Liver (tissue), 9 donors: ENCODE measurements around the gene UBR4. TPM values are rescaled to one million over a fixed set of nuclear protein-coding genes. Genes with fewer than 3 reads are reported as not detected.

Experiments
- DNase-seq: peaks from one replicate; pipeline ENCODE4 v3.0.0-alpha.2; 2017; ENCODE audit warnings: low spot score
- H3K27ac ChIP-seq, 2 donors: one replicate each; pipeline ENCODE4 v1.7.0; 2013; ENCODE audit warnings: inconsistent platforms in 2 of 2, low read length in 2 of 2, control low read depth in 1 of 2, low read depth in 1 of 2, mild to moderate bottlenecking in 1 of 2
- H3K27me3 ChIP-seq, 4 donors: one replicate each; pipeline versions ENCODE4 v1.6.1 to v1.7.0; 2013; ENCODE audit warnings: low read length in 3 of 4, inconsistent platforms in 1 of 4, mild to moderate bottlenecking in 1 of 4, moderate library complexity in 1 of 4; ENCODE audit not compliant: control insufficient read depth in 4 of 4, insufficient read depth in 4 of 4
- H3K36me3 ChIP-seq, 4 donors: one replicate each; pipeline versions ENCODE4 v1.6.1 to v1.7.0; 2013; ENCODE audit warnings: low read length in 3 of 4, mild to moderate bottlenecking in 3 of 4, low read depth in 1 of 4, moderate library complexity in 1 of 4; ENCODE audit not compliant: control insufficient read depth in 4 of 4, insufficient read depth in 3 of 4
- H3K4me1 ChIP-seq, 4 donors: one replicate each; pipeline versions ENCODE4 v1.6.1 to v1.7.0; 2013; ENCODE audit warnings: low read length in 3 of 4, mild to moderate bottlenecking in 3 of 4, moderate library complexity in 1 of 4; ENCODE audit not compliant: control insufficient read depth in 4 of 4, insufficient read depth in 4 of 4
- H3K4me3 ChIP-seq, 3 donors: one replicate each; pipeline versions ENCODE4 v1.6.1 to v1.7.0; 2013; ENCODE audit warnings: low read length in 3 of 3, control low read depth in 1 of 3, low read depth in 1 of 3, mild to moderate bottlenecking in 1 of 3
- H3K9ac ChIP-seq, 2 donors: one replicate each; pipeline ENCODE4 v1.7.0; 2013; ENCODE audit warnings: low read length in 2 of 2, mild to moderate bottlenecking in 2 of 2, moderate library complexity in 2 of 2, control low read depth in 1 of 2, low read depth in 1 of 2
- H3K9me3 ChIP-seq, 4 donors: one replicate each; pipeline versions ENCODE4 v1.6.1 to v1.7.0; 2013; ENCODE audit warnings: low read length in 3 of 4; ENCODE audit not compliant: control insufficient read depth in 4 of 4
- EGR1 ChIP-seq, 2 donors: IDR thresholded peaks; 2 replicates each; pipeline ENCODE4 v1.6.1; 2016 to 2018; ENCODE audit warnings: antibody characterized with exemption in 2 of 2, low read depth in 2 of 2
- FOXA1 ChIP-seq: IDR thresholded peaks from 2 replicates; pipeline ENCODE4 v1.6.1; 2016; ENCODE audit warnings: antibody characterized with exemption
- FOXA2 ChIP-seq: IDR thresholded peaks from 2 replicates; pipeline ENCODE4 v1.6.1; 2016; ENCODE audit warnings: antibody characterized with exemption
- GABPA ChIP-seq, 2 donors: IDR thresholded peaks in 1 of 2; conservative IDR thresholded peaks in 1 of 2; 2 replicates each; pipeline ENCODE4 v1.6.1; 2016; ENCODE audit warnings: antibody characterized with exemption in 2 of 2, mild to moderate bottlenecking in 1 of 2, moderate library complexity in 1 of 2
- HNF4A ChIP-seq, 2 donors: conservative IDR thresholded peaks; 2 replicates each; pipeline ENCODE4 v1.6.1; 2016; ENCODE audit warnings: antibody characterized with exemption in 2 of 2, mild to moderate bottlenecking in 2 of 2
- HNF4G ChIP-seq: IDR thresholded peaks from 2 replicates; pipeline ENCODE4 v1.6.1; 2016; ENCODE audit warnings: antibody characterized with exemption
- JUND ChIP-seq, 2 donors: IDR thresholded peaks; 2 replicates each; pipeline ENCODE4 v1.6.1; 2016; ENCODE audit warnings: antibody characterized with exemption in 2 of 2
- NR2F2 ChIP-seq: IDR thresholded peaks from 2 replicates; pipeline ENCODE4 v1.6.1; 2016; ENCODE audit warnings: antibody characterized with exemption
- RAD21 ChIP-seq, 2 donors: IDR thresholded peaks; 2 replicates each; pipeline ENCODE4 v1.6.1; 2016; ENCODE audit warnings: antibody characterized with exemption in 2 of 2, mild to moderate bottlenecking in 2 of 2
- RXRA ChIP-seq, 2 donors: IDR thresholded peaks; 2 replicates each; pipeline ENCODE4 v1.6.1; 2017 to 2018; ENCODE audit warnings: antibody characterized with exemption in 2 of 2, mild to moderate bottlenecking in 1 of 2
- SP1 ChIP-seq: IDR thresholded peaks from 2 replicates; pipeline ENCODE4 v1.6.1; 2018; ENCODE audit warnings: antibody characterized with exemption, mild to moderate bottlenecking
- TAF1 ChIP-seq: conservative IDR thresholded peaks from 2 replicates; pipeline ENCODE4 v1.6.1; 2016; ENCODE audit warnings: antibody characterized with exemption, mild to moderate bottlenecking
- YY1 ChIP-seq: IDR thresholded peaks from 2 replicates; pipeline ENCODE4 v1.6.1; 2016; ENCODE audit warnings: antibody characterized with exemption, mild to moderate bottlenecking
- WGBS: extraction: QIAGEN DNeasy Blood & Tissue Kit; methylation state at CpG from one replicate; pipeline ENCODE4 v1.1.7; 2013; 5-methylcytosine and 5-hydroxymethylcytosine counted together
- polyA plus RNA-seq, 2 donors: library from polyadenylated mRNA; stranded (reverse) in 1 of 2; unstranded in 1 of 2; fragments of 200-250 nt in 1 of 2; fragments of >200 nt in 1 of 2; fragmentation: Nextera tagmentation in 1 of 2; extraction: Ambion mirVana in 1 of 2; gene quantifications; one replicate each; pipeline versions ENCODE4 v1.2.1 to v1.2.3, GENCODE V29; 2013 to 2015
- total RNA-seq, 2 donors: library from RNA; depleted of rRNA; stranded (reverse); fragments of >200 nt; gene quantifications; one replicate each; pipeline ENCODE4 v1.2.3, GENCODE V29; 2014
- TF ChIP-seq, protein P1 (sequence below): IDR thresholded peaks from 2 replicates; pipeline ENCODE4 v1.6.1; 2016; ENCODE audit warnings: antibody characterized with exemption
- TF ChIP-seq, protein P2 (sequence below): fragments of 150-350 bp; IDR thresholded peaks from 2 replicates; pipeline ENCODE4 v1.5.1; 2017; ENCODE audit warnings: improper control_type of control experiment, low read depth, low read length; ENCODE audit not compliant: missing input control
- TF ChIP-seq, protein P3 (sequence below): IDR thresholded peaks from 2 replicates; pipeline ENCODE4 v1.6.1; 2016; ENCODE audit warnings: antibody characterized with exemption
- TF ChIP-seq, protein P4 (sequence below): IDR thresholded peaks from 2 replicates; pipeline ENCODE4 v1.6.1; 2016; ENCODE audit warnings: antibody characterized with exemption
- TF ChIP-seq, protein P5 (sequence below): IDR thresholded peaks from 2 replicates; pipeline ENCODE4 v1.6.1; 2016; ENCODE audit warnings: antibody characterized with exemption, mild to moderate bottlenecking
- donor health status: healthy.
- donor health status: healthy.
- donor health status: healthy.
- donor health status: healthy.
- donor health status: healthy.

Gene UBR4
- total and polyA plus RNA-seq, 4 donors = 45.4 to 156 (median 86.9) TPM

DNA sequence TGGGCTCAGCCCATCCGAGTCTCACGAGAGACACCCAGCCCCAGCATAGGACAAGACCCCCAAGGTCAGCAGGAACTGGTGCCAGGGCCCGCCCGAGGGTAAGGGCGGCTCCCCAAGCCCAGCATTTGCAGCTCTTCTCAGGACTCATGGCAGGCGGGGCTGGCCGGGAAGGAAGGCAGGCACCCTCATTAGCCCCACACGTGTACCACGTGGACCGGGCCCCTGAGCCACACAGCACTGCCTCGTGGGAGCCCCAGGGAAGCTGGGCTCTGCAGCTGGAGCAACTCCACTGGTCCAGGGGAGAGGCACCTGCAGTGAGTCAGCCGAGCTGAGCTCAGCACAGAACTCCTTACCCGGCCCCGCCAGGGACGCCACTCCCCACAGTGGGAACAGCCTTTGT is 155.8 kb downstream of the UBR4 start:
- WGBS = 82% methylated on average over 15 of the region's 15 CpGs
- DNase-seq = no peak
- Histone ChIP-seq H3K36me3 (no peaks in the 10 kb centered on the region), H3K4me1 (no peaks in the 10 kb centered on the region), H3K9me3 (no peaks in the 10 kb centered on the region), H3K4me3 (no peak overlapping the region), H3K9ac (no peak overlapping the region), H3K27ac (no peak overlapping the region), H3K27me3 (no peaks in the 10 kb centered on the region)
- TF ChIP-seq TAF1 (no peak), FOXA1 (no peak)

DNA sequence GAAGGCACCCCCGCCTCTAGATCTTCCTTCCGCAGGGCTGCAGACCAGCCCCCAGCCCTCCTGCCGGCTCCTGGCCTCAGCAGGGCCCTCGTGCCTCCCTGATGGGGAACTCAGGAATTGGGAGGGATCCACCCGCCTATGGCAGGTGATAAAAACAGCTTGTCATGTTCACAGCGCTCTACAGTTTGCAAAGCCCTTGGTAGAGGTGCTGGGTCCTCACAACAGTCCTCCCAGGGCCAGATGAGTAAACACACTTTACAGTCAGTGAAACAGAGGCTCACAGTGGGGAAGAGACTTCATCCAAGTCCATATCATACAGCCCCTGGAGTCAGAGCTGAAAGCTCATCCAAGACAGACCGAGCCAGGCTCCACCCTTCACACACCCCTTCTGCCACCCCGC is 156.6 kb downstream of the UBR4 start:
- Histone ChIP-seq H3K27ac (no peak overlapping the region), H3K27me3 (no peaks in the 10 kb centered on the region), H3K4me1 (no peaks in the 10 kb centered on the region), H3K9me3 (no peaks in the 10 kb centered on the region), H3K36me3 (no peaks in the 10 kb centered on the region), H3K9ac (no peak overlapping the region), H3K4me3 (no peak overlapping the region)
- DNase-seq = no peak
- 81% methylated on average over 8 of the region's 8 CpGs for WGBS
- TF ChIP-seq FOXA2 = no peak
- TF ChIP-seq TAF1 = no peak
- no peak for TF ChIP-seq NR2F2
- no peak for TF ChIP-seq JUND (IDR thresholded peaks at IDR 0.05)
- TF ChIP-seq SP1 = no peak
- TF ChIP-seq, protein P1, sequence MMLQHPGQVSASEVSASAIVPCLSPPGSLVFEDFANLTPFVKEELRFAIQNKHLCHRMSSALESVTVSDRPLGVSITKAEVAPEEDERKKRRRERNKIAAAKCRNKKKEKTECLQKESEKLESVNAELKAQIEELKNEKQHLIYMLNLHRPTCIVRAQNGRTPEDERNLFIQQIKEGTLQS = no peak
- TF ChIP-seq EGR1 (IDR thresholded peaks at IDR 0.05; ENCODE audit: low read depth in 2 of 2) = no peak
- TF ChIP-seq HNF4G = no peak
- TF ChIP-seq, protein P2, sequence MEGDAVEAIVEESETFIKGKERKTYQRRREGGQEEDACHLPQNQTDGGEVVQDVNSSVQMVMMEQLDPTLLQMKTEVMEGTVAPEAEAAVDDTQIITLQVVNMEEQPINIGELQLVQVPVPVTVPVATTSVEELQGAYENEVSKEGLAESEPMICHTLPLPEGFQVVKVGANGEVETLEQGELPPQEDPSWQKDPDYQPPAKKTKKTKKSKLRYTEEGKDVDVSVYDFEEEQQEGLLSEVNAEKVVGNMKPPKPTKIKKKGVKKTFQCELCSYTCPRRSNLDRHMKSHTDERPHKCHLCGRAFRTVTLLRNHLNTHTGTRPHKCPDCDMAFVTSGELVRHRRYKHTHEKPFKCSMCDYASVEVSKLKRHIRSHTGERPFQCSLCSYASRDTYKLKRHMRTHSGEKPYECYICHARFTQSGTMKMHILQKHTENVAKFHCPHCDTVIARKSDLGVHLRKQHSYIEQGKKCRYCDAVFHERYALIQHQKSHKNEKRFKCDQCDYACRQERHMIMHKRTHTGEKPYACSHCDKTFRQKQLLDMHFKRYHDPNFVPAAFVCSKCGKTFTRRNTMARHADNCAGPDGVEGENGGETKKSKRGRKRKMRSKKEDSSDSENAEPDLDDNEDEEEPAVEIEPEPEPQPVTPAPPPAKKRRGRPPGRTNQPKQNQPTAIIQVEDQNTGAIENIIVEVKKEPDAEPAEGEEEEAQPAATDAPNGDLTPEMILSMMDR = no peak
- no peak for TF ChIP-seq FOXA1
- TF ChIP-seq GABPA (IDR thresholded peaks at IDR 0.05 in 1 of 2, conservative IDR thresholded peaks at IDR 0.05 in 1 of 2) = no peak
- TF ChIP-seq YY1 = no peak
- TF ChIP-seq, protein P3, sequence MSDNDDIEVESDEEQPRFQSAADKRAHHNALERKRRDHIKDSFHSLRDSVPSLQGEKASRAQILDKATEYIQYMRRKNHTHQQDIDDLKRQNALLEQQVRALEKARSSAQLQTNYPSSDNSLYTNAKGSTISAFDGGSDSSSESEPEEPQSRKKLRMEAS = no peak
- TF ChIP-seq, protein P4, sequence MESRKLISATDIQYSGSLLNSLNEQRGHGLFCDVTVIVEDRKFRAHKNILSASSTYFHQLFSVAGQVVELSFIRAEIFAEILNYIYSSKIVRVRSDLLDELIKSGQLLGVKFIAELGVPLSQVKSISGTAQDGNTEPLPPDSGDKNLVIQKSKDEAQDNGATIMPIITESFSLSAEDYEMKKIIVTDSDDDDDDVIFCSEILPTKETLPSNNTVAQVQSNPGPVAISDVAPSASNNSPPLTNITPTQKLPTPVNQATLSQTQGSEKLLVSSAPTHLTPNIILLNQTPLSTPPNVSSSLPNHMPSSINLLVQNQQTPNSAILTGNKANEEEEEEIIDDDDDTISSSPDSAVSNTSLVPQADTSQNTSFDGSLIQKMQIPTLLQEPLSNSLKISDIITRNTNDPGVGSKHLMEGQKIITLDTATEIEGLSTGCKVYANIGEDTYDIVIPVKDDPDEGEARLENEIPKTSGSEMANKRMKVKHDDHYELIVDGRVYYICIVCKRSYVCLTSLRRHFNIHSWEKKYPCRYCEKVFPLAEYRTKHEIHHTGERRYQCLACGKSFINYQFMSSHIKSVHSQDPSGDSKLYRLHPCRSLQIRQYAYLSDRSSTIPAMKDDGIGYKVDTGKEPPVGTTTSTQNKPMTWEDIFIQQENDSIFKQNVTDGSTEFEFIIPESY = no peak
- TF ChIP-seq RXRA (IDR thresholded peaks at IDR 0.05) = no peak
- no peak for TF ChIP-seq RAD21 (IDR thresholded peaks at IDR 0.05)
- TF ChIP-seq, protein P5, sequence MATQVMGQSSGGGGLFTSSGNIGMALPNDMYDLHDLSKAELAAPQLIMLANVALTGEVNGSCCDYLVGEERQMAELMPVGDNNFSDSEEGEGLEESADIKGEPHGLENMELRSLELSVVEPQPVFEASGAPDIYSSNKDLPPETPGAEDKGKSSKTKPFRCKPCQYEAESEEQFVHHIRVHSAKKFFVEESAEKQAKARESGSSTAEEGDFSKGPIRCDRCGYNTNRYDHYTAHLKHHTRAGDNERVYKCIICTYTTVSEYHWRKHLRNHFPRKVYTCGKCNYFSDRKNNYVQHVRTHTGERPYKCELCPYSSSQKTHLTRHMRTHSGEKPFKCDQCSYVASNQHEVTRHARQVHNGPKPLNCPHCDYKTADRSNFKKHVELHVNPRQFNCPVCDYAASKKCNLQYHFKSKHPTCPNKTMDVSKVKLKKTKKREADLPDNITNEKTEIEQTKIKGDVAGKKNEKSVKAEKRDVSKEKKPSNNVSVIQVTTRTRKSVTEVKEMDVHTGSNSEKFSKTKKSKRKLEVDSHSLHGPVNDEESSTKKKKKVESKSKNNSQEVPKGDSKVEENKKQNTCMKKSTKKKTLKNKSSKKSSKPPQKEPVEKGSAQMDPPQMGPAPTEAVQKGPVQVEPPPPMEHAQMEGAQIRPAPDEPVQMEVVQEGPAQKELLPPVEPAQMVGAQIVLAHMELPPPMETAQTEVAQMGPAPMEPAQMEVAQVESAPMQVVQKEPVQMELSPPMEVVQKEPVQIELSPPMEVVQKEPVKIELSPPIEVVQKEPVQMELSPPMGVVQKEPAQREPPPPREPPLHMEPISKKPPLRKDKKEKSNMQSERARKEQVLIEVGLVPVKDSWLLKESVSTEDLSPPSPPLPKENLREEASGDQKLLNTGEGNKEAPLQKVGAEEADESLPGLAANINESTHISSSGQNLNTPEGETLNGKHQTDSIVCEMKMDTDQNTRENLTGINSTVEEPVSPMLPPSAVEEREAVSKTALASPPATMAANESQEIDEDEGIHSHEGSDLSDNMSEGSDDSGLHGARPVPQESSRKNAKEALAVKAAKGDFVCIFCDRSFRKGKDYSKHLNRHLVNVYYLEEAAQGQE = no peak
- no peak for TF ChIP-seq HNF4A (conservative IDR thresholded peaks at IDR 0.05)
